ENCODE results near the gene PSMB1. TPM values are rescaled to one million over a fixed set of nuclear protein-coding genes. Genes with fewer than 3 reads are reported as not detected.

Gene PSMB1
- total RNA-seq, 1 donor from 2014 or later: 420 TPM

- peaks cover 6% of the 10 kb centered on the region for H3F3A ChIP-seq (ENCODE audit: low read depth)
- Mint-ChIP-seq H3K9me3 (no peaks in the 10 kb centered on the region), H3K27me3 (ENCODE audit: insufficient read depth, low read depth) (no peaks in the 10 kb centered on the region), H3K27ac (no peak overlapping the region), H3K4me1 (no peaks in the 10 kb centered on the region), H3K36me3 (peaks cover 22% of the 10 kb centered on the region), H3K4me3 (no peak overlapping the region)
- no peak overlapping the region for H3K27ac ChIP-seq
- no peaks in the 10 kb centered on the region for H3K4me1 ChIP-seq
- no peak overlapping the region for H3K4me2 ChIP-seq
- no peaks in the 10 kb centered on the region for H3K27me3 ChIP-seq
- H4K20me1 ChIP-seq (ENCODE audit: low read depth): peaks cover 23% of the 10 kb centered on the region
- no peak overlapping the region for H3K4me3 ChIP-seq
- H3K9me3 ChIP-seq (ENCODE audit: low read depth): no peaks in the 10 kb centered on the region
- TF ChIP-seq, protein P1, sequence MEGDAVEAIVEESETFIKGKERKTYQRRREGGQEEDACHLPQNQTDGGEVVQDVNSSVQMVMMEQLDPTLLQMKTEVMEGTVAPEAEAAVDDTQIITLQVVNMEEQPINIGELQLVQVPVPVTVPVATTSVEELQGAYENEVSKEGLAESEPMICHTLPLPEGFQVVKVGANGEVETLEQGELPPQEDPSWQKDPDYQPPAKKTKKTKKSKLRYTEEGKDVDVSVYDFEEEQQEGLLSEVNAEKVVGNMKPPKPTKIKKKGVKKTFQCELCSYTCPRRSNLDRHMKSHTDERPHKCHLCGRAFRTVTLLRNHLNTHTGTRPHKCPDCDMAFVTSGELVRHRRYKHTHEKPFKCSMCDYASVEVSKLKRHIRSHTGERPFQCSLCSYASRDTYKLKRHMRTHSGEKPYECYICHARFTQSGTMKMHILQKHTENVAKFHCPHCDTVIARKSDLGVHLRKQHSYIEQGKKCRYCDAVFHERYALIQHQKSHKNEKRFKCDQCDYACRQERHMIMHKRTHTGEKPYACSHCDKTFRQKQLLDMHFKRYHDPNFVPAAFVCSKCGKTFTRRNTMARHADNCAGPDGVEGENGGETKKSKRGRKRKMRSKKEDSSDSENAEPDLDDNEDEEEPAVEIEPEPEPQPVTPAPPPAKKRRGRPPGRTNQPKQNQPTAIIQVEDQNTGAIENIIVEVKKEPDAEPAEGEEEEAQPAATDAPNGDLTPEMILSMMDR (IDR thresholded peaks at IDR 0.05): no peak
- TF ChIP-seq EZH2phosphoT487 (IDR thresholded peaks at IDR 0.05): no peak
- no peak for TF ChIP-seq EZH2 (IDR thresholded peaks at IDR 0.05)
- H3K36me3 ChIP-seq: peaks cover 39% of the 10 kb centered on the region
- no peak overlapping the region for H3K9ac ChIP-seq
- no peak overlapping the region for H2AFZ ChIP-seq (replicated peaks)
- H3K79me2 ChIP-seq (ENCODE audit: low read depth): peaks cover 36% of the 10 kb centered on the region
- no peak for DNase-seq (ENCODE audit: low spot score)
Measured at GRCh38 chr6:170537329-170537728, 15.8 kb downstream of the PSMB1 start.

DNA sequence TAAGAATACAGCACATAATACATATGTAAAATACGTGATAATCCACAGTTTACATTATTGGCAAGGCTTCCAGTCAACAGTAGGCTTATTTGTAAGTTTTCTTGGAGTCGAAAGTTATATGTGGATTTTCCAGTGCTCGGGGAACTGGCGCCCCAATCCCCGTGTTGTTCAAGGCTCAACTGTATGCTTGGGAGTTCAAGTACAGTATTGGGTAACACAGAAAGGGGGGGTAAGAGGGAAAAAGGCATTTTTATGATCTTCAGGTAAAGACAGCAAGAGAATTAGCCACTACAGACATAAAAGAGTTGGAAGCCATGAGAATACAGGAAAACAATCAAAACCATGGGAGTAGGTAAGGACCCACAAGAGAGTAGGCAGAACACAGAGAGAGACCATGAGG, 16.4 kb downstream of the PSMB1 start:
- Histone ChIP-seq H3F3A (ENCODE audit: low read depth) (peaks cover 6% of the 10 kb centered on the region), H3K9ac (no peak overlapping the region), H4K20me1 (ENCODE audit: low read depth) (peaks cover 21% of the 10 kb centered on the region), H3K9me3 (ENCODE audit: low read depth) (no peaks in the 10 kb centered on the region), H3K36me3 (peaks cover 36% of the 10 kb centered on the region), H3K4me2 (no peak overlapping the region), H2AFZ (replicated peaks) (no peak overlapping the region), H3K27ac (no peak overlapping the region), H3K4me1 (no peaks in the 10 kb centered on the region), H3K27me3 (no peaks in the 10 kb centered on the region), H3K4me3 (no peak overlapping the region), H3K79me2 (ENCODE audit: low read depth) (peaks cover 30% of the 10 kb centered on the region)
- Mint-ChIP-seq H3K4me3 (no peak overlapping the region), H3K27ac (no peak overlapping the region), H3K36me3 (peaks cover 22% of the 10 kb centered on the region), H3K9me3 (no peaks in the 10 kb centered on the region), H3K27me3 (ENCODE audit: insufficient read depth, low read depth) (no peaks in the 10 kb centered on the region), H3K4me1 (no peaks in the 10 kb centered on the region)
- no peak for DNase-seq (ENCODE audit: low spot score)
- TF ChIP-seq, protein P1 (IDR thresholded peaks at IDR 0.05): no peak
- TF ChIP-seq EZH2 (IDR thresholded peaks at IDR 0.05): no peak
- TF ChIP-seq EZH2phosphoT487 (IDR thresholded peaks at IDR 0.05): no peak

- Mint-ChIP-seq H3K4me3 (no peak overlapping the region), H3K4me1 (peaks cover under 1% of the 10 kb centered on the region), H3K36me3 (peaks cover 18% of the 10 kb centered on the region), H3K27me3 (ENCODE audit: insufficient read depth, low read depth) (no peaks in the 10 kb centered on the region), H3K27ac (no peak overlapping the region), H3K9me3 (no peaks in the 10 kb centered on the region)
- Histone ChIP-seq H3K9ac (no peak overlapping the region), H3K9me3 (ENCODE audit: low read depth) (no peaks in the 10 kb centered on the region), H3K79me2 (ENCODE audit: low read depth) (peaks cover 15% of the 10 kb centered on the region), H3F3A (ENCODE audit: low read depth) (peaks cover 13% of the 10 kb centered on the region), H3K27me3 (no peaks in the 10 kb centered on the region), H3K4me3 (no peak overlapping the region), H4K20me1 (ENCODE audit: low read depth) (peaks cover 18% of the 10 kb centered on the region), H3K4me1 (no peaks in the 10 kb centered on the region), H3K27ac (no peak overlapping the region), H2AFZ (replicated peaks) (no peak overlapping the region), H3K36me3 (peaks cover 27% of the 10 kb centered on the region), H3K4me2 (no peak overlapping the region)
- TF ChIP-seq EZH2 (IDR thresholded peaks at IDR 0.05) (no peak), EZH2phosphoT487 (IDR thresholded peaks at IDR 0.05) (no peak)
- TF ChIP-seq, protein P1 (IDR thresholded peaks at IDR 0.05): no peak
- DNase-seq (ENCODE audit: low spot score): no peak
Measured at GRCh38 chr6:170535004-170535403, 18.1 kb downstream of the PSMB1 start.
